Upper lobe of left lung (tissue), 6 donors: ENCODE measurements around the gene DCDC2C. TPM values are rescaled to one million over a fixed set of nuclear protein-coding genes. Genes with fewer than 3 reads are reported as not detected.

ENCODE experiments used
- ATAC-seq, 2 donors: fragments of 200-7000 bp; cut with Tn5 transposase; one replicate each; pipeline ENCODE4 v1.9.1; 2022; ENCODE audit warnings: mild to moderate bottlenecking in 2 of 2, moderate library complexity in 2 of 2; ENCODE audit not compliant: low FRiP score in 2 of 2
- DNase-seq, 2 donors: peaks; one replicate each; pipeline ENCODE4 v3.0.0-alpha.2; 2019 to 2020
- H3K27ac ChIP-seq, 4 donors: fragments of 200-600 bp; sonication (generic); one replicate each; pipeline ENCODE4 v1.5.1; 2016 to 2019
- H3K27me3 ChIP-seq, 4 donors: fragments of 200-600 bp; sonication (generic); one replicate each; pipeline ENCODE4 v1.5.1; 2017 to 2019
- H3K36me3 ChIP-seq, 4 donors: fragments of 200-600 bp; sonication (generic); one replicate each; pipeline ENCODE4 v1.5.1; 2016 to 2019
- H3K4me1 ChIP-seq, 4 donors: fragments of 200-600 bp; sonication (generic); one replicate each; pipeline ENCODE4 v1.5.1; 2018 to 2019
- H3K4me3 ChIP-seq, 4 donors: fragments of 200-600 bp; sonication (generic); one replicate each; pipeline ENCODE4 v1.5.1; 2017 to 2019; ENCODE audit warnings: mild to moderate bottlenecking in 2 of 4, moderate library complexity in 1 of 4
- H3K9me3 ChIP-seq, 4 donors: fragments of 200-600 bp; sonication (generic); one replicate each; pipeline ENCODE4 v1.5.1; 2018 to 2019
- CTCF ChIP-seq, 6 experiments: fragments of 450-650 bp in 4 of 6; fragments of 200-600 bp in 2 of 6; sonication (generic) in 2 of 6; IDR thresholded peaks; one replicate each; pipeline ENCODE4 v1.5.1; 2016 to 2019; ENCODE audit warnings: antibody characterized with exemption in 6 of 6
- EP300 ChIP-seq, 4 donors: sonication (generic); formaldehyde crosslinking; IDR thresholded peaks; one replicate each; pipeline ENCODE4 v1.5.1; 2017; ENCODE audit warnings: antibody characterized with exemption in 4 of 4, control low read depth in 2 of 4
- POLR2A ChIP-seq, 4 donors: fragments of 450-650 bp; IDR thresholded peaks; one replicate each; pipeline ENCODE4 v1.5.1; 2016 to 2017; ENCODE audit warnings: antibody characterized with exemption in 4 of 4, mild to moderate bottlenecking in 2 of 4
- POLR2AphosphoS5 ChIP-seq, 2 donors: sonication (generic); formaldehyde crosslinking; IDR thresholded peaks; one replicate each; pipeline ENCODE4 v1.5.1; 2017; ENCODE audit warnings: antibody characterized with exemption in 2 of 2
- WGBS, 2 donors: methylation state at CpG; one replicate each; pipeline ENCODE4 v1.1.5; 2017 to 2018; 5-methylcytosine and 5-hydroxymethylcytosine counted together
- total RNA-seq, 6 donors: library from RNA; depleted of rRNA in 4 of 6; stranded (reverse); fragments of >200 nt in 4 of 6; gene quantifications; one replicate each; pipeline versions ENCODE4 v1.1.0 to v1.2.1, GENCODE V29; 2016 to 2021
- donor health status: DM: no; HTN: no; CAD: no; lungs with moderate emphysema.
- donor health status: DM: no; HTN: yes; CAD: no; lungs with severe emphysema.

DCDC2C gene
- total RNA-seq, 6 donors from 2014 or later: not detected

- H3K4me3 ChIP-seq: no peak overlapping the region
- no peak for ATAC-seq
- 65 to 72% methylated on average over 24 of the region's 24 CpGs for WGBS, 2 donors
- H3K4me1 ChIP-seq: no peaks in the 10 kb centered on the region
- TF ChIP-seq POLR2A (IDR thresholded peaks at IDR 0.05) (no peak), CTCF (IDR thresholded peaks at IDR 0.05) (no peak), EP300 (IDR thresholded peaks at IDR 0.05) (no peak), POLR2AphosphoS5 (IDR thresholded peaks at IDR 0.05) (no peak)
- DNase-seq: no peak
- H3K9me3 ChIP-seq: no peaks in the 10 kb centered on the region
- H3K27me3 ChIP-seq: no peaks in the 10 kb centered on the region
- H3K27ac ChIP-seq: no peak overlapping the region
- no peaks in the 10 kb centered on the region for H3K36me3 ChIP-seq
Measured at GRCh38 chr2:3885629-3886628, 182.6 kb downstream of the DCDC2C start.

GRCh38 chr2:3895021-3895420 is 191.6 kb downstream of the DCDC2C start:
- 63 to 86% methylated on average over 1 to 2 of the region's 2 CpGs for WGBS, 2 donors
- TF ChIP-seq CTCF (IDR thresholded peaks at IDR 0.05) (no peak), POLR2AphosphoS5 (IDR thresholded peaks at IDR 0.05) (no peak), POLR2A (IDR thresholded peaks at IDR 0.05) (no peak), EP300 (IDR thresholded peaks at IDR 0.05) (no peak)
- ATAC-seq: no peak
- H3K27ac ChIP-seq: no peak overlapping the region
- no peaks in the 10 kb centered on the region for H3K4me1 ChIP-seq
- no peak for DNase-seq
- no peaks in the 10 kb centered on the region for H3K36me3 ChIP-seq
- no peaks in the 10 kb centered on the region for H3K27me3 ChIP-seq
- no peaks in the 10 kb centered on the region for H3K9me3 ChIP-seq
- H3K4me3 ChIP-seq: no peak overlapping the region

Other genes with a start within 250 kb of the DCDC2C start
- 10 to 100 TPM; 40.9 to 87.3 (median 77.3) TPM for gene ADI1, start 184.0 kb upstream of the DCDC2C start, total RNA-seq
- 10 to 100 TPM; 17.1 to 19.5 (median 18.0) TPM for gene RNASEH1, start 145.2 kb upstream of the DCDC2C start, total RNA-seq
- gene RPS7, start 128.3 kb upstream of the DCDC2C start, total RNA-seq: 1,000 to 10,000 TPM in 2 of 6 donors, 100 to 1,000 TPM in 4; 689 to 1,790 (median 847) TPM
- gene COLEC11, start 108.5 kb upstream of the DCDC2C start, total RNA-seq: 1 to 10 TPM in 3 of 6 donors, under 1 TPM in 2, not detected in 1; 0.79 to 2.3 (median 1.3) TPM
- not detected for gene ALLC, start 45.4 kb upstream of the DCDC2C start, total RNA-seq